WERI-Rb-1 (cell line): ENCODE measurements around the gene TMEM208.

Source experiments
- DNase-seq: peaks from one replicate; pipeline ENCODE4 v3.0.0-alpha.2; 2020
- H3K27ac ChIP-seq: fragments of 250-450 bp; sonication (Bioruptor Pico); 2 replicates; pipeline ENCODE4 v1.5.1; 2020; ENCODE audit warnings: mild to moderate bottlenecking, moderate library complexity
- H3K27me3 ChIP-seq: fragments of 250-450 bp; sonication (Bioruptor Pico); 2 replicates; pipeline ENCODE4 v1.5.1; 2021; ENCODE audit warnings: mild to moderate bottlenecking, low read depth, moderate library complexity; ENCODE audit not compliant: insufficient read depth, severe bottlenecking
- H3K36me3 ChIP-seq: fragments of 250-450 bp; sonication (Bioruptor Pico); 2 replicates; pipeline ENCODE4 v1.5.1; 2020; ENCODE audit warnings: mild to moderate bottlenecking, moderate library complexity
- H3K4me3 ChIP-seq: 2 replicates; pipeline ENCODE4 v1.5.1; 2011; ENCODE audit warnings: low read depth, mild to moderate bottlenecking, control low read depth, low read length
- H3K9me3 ChIP-seq: fragments of 250-450 bp; sonication (Bioruptor Pico); 2 replicates; pipeline ENCODE4 v1.5.1; 2021; ENCODE audit warnings: mild to moderate bottlenecking, moderate library complexity; ENCODE audit not compliant: severe bottlenecking
- TF ChIP-seq, protein P1 (sequence below): IDR thresholded peaks from 2 replicates; pipeline ENCODE4 v1.5.1; 2011; ENCODE audit warnings: low read depth, mild to moderate bottlenecking, control low read depth, inconsistent platforms, low read length

The TMEM208 gene

DNA sequence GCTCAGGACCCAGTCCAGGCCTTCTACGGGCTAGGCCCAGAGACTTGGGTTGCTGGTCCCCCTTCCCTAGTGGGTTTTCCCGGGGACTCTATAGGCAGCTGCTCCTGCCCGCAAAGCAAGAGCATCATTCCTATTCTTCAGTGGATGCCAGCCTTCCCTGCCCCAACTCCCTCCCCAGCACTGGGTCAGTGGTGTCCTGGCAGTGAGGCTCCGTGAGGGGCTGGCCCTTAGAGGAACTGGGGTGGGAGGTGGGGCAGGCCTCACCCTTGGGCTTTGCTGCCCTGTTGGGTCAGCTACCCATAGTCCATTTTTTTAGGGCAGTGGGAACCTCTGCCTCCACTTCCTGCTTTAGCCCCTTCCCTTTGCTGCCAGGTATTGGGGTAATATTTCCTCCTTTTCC is 44.5 kb downstream of the TMEM208 start:
- H3K4me3 ChIP-seq: no peak overlapping the region
- DNase-seq: no peak
- H3K9me3 ChIP-seq: no peaks in the 10 kb centered on the region
- H3K27me3 ChIP-seq: no peaks in the 10 kb centered on the region
- peaks cover 12% of the 10 kb centered on the region for H3K36me3 ChIP-seq
- TF ChIP-seq, protein P1, sequence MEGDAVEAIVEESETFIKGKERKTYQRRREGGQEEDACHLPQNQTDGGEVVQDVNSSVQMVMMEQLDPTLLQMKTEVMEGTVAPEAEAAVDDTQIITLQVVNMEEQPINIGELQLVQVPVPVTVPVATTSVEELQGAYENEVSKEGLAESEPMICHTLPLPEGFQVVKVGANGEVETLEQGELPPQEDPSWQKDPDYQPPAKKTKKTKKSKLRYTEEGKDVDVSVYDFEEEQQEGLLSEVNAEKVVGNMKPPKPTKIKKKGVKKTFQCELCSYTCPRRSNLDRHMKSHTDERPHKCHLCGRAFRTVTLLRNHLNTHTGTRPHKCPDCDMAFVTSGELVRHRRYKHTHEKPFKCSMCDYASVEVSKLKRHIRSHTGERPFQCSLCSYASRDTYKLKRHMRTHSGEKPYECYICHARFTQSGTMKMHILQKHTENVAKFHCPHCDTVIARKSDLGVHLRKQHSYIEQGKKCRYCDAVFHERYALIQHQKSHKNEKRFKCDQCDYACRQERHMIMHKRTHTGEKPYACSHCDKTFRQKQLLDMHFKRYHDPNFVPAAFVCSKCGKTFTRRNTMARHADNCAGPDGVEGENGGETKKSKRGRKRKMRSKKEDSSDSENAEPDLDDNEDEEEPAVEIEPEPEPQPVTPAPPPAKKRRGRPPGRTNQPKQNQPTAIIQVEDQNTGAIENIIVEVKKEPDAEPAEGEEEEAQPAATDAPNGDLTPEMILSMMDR: no peak
- H3K27ac ChIP-seq: no peak overlapping the region

GRCh38 chr16:67275321-67275720 is 48.4 kb downstream of the TMEM208 start:
- H3K4me3 ChIP-seq: no peak overlapping the region
- H3K27ac ChIP-seq: no peak overlapping the region
- TF ChIP-seq, protein P1: no peak
- peaks cover 30% of the 10 kb centered on the region for H3K36me3 ChIP-seq
- no peak for DNase-seq
- H3K27me3 ChIP-seq: no peaks in the 10 kb centered on the region
- no peaks in the 10 kb centered on the region for H3K9me3 ChIP-seq

GRCh38 chr16:67277294-67277998 is 50.5 kb downstream of the TMEM208 start:
- TF ChIP-seq, protein P1: no peak
- no peak overlapping the region for H3K4me3 ChIP-seq
- H3K36me3 ChIP-seq: peaks cover 38% of the 10 kb centered on the region
- H3K9me3 ChIP-seq: no peaks in the 10 kb centered on the region
- DNase-seq: no peak
- H3K27me3 ChIP-seq: no peaks in the 10 kb centered on the region
- no peak overlapping the region for H3K27ac ChIP-seq

- peak overlapping the region; percentile 63 for H3K4me3 ChIP-seq
- DNase-seq: no peak
- no peaks in the 10 kb centered on the region for H3K9me3 ChIP-seq
- peaks cover 45% of the 10 kb centered on the region for H3K36me3 ChIP-seq
- H3K27me3 ChIP-seq: no peaks in the 10 kb centered on the region
- TF ChIP-seq, protein P1: no peak
- H3K27ac ChIP-seq: peak overlapping the region; percentile 69
Observed at GRCh38 chr16:67277999-67278772, 51.3 kb downstream of the TMEM208 start.
